ENCODE data around the gene SRGN.
A peak's percentile ranks its signal among the peaks of the same experiment; 100 is the strongest.

GRCh38 chr10:69061305-69062161, 26.4 kb upstream of the SRGN start:
- TF ChIP-seq EP300 (IDR thresholded peaks at IDR 0.05): peak; percentile 60
- peak in 2 of 3 donors; percentile 58 to 80 for TF ChIP-seq POLR2AphosphoS5 (IDR thresholded peaks at IDR 0.05)

Measured in suprapubic skin (tissue), 4 donors.